ENCODE results near the gene SLC9A8.
"Not testable (repeated sequence)": the region's sequence is repeated elsewhere in the genome, so short reads cannot be mapped to it uniquely, and the experiment has no call there.

Gene SLC9A8

DNA sequence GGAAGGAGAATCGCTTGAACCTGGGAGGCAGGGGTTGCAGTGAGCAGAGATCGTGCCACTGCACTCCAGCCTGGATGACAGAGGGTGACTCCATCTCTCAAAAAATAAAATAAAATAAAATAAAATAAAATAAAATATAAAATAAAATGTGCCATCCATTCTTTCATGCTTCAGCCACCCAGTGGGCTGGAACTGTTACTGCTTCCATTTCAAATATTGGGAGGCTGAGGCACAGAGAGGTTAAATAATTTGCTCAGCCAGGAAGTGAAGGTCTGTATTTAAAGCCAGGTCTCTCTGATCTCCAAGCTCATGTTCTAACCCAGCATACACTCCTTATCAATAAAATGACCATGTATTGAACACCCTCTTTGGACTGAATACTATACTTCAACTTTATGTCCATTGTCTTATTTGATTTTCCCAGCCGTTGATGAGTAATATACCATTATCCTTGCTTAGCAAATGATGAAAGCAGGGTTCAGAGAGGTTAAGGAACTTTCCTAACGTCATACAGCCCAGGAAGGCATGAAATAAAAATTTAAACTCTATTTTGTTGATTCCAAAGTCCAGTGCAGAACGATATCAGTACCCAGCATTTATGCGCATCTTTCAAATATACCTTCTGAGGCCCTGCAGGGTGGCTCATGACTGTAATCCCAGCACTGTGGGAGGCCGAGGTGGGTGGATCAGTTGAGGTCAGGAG lies 25.8 kb upstream of the SLC9A8 start:
- DNase-seq (ENCODE audit: low read depth), result no peak

DNA sequence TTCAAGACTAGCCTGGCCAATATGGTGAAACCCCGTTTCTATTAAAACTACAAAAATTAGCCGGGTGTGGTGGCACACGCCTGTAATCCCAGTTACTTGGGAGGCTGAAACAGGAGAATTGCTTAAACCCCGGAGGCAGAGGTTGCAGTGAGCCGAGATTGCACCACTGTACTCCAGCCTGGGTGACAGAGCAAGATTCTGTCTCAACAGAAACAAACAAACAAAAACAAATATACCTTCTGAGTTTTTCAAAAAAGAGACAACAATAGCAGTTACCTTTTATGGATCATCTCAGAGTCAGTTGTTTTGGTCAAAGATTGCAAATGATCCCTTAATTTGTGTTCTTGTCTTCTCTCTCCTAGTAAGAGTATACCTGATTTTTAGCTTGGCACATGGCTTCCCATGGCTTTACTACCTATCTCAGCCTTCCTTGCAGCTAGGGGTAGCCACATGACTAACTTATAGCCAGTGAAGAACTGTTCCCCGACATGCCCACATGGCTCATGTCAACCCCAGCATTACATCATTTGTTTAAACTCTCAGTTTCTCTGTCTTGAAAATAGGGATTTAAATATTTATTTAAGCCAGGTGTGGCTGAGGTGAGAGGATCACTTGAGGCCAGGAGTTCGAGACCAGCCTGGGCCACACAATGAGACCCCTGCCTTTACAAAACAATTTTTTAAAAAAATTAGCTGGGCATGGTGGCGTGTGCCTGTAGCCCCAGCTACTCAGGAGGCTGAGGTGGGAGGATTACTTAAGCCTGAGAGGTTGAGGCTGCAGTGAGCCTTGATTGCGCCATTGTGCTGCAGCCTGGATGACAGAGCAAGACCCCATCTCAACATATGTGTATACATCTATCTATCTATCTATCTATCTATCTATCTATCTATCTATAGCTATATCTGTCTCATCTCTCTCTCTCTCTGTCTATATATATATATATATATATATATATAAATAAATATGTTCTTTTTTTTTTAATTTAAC lies 25.0 kb upstream of the SLC9A8 start:
- no peak for DNase-seq (ENCODE audit: low read depth)

DNA sequence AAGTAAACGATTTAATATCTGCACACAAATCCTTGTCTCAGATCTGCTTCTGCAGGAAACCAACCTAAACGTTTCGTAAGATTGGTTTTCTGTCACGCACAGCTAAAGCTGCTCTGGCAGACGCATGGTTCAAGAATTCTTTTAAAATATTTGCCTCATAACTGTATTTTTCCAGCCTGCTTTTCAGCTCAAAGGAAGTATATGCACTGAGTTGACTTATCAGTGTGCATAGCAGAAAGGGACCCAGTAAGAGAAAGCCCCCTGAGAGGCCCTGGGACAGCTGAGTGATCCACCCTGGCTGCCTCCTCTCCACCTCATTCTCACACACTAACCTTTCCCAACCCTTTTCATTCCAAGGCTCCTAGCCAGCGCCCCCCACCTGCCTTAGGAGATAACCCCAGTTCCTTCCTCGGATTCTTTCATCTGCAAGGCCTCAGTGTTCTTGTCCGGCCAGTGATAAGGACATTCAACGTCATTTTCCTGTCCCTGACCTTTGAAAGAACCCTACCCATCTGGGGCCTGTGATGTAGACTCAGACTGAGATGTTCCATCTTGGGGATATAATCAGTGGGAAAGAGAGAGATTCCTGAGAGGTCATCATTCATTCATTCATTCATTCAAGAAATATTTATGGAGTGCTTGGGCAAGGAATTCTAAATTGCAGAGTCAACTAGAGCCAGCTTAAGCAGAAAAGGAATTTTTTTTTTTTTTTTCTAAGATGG lies 22.4 kb upstream of the SLC9A8 start:
- peak; percentile 64 for DNase-seq (ENCODE audit: low read depth)

DNA sequence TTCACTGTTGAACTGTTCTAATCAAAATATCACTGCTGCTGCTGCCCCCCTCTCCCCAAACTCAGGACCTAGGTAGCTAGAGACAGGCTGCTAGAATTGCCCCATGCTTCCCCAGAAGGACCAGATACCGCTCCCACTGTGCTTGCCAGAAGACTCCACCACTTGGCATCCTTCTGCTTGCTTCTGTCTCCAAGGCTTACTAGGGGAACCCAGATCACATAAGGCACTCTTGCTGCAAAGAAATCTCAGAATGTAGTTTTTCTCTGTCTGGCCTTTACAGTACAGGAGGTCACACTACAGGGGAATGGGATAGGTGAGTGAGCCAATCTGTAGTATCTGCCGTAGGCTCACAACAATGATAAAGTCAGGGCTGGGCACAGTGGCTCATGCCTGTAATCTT lies 21.5 kb upstream of the SLC9A8 start:
- no peak for DNase-seq (ENCODE audit: low read depth)

DNA sequence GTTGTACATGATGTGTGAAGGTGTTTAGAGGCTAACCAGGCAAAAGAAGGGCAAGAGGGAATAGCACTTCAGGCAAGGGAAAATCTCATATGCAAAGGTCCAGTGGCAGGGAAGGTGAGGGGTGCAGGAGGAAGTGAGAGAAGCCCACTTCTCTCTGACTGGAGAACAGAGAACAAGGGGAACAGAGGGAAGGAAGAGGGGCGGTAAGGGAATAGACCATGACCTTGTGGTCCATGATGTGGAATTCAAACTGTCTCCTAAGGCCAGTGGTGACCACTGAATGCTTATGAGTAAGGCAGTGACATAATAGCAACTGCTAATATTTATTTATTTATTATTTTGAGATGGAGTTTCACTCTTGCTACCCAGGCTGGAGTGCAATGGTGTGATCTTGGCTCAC lies 20.6 kb upstream of the SLC9A8 start:
- no peak for DNase-seq (ENCODE audit: low read depth)

DNA sequence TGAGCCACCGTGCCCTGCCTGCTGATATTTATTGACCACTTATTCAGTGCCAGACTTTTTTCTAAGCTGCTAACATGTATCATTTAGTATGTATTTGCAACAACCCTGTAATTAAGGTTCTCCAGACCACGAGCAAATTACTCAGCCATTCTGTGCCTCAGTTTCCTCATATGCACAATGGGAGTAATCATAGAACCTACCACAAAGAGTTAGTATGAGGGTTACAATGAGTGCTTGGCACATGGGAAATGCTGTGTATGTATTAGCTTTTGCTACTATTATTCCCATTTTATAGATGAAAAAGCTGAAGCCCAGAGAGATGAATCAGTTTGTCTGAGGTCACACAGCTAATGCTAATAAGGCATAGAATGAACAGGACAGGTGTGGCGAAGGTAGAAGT lies 20.0 kb upstream of the SLC9A8 start:
- no peak for DNase-seq (ENCODE audit: low read depth)

DNA sequence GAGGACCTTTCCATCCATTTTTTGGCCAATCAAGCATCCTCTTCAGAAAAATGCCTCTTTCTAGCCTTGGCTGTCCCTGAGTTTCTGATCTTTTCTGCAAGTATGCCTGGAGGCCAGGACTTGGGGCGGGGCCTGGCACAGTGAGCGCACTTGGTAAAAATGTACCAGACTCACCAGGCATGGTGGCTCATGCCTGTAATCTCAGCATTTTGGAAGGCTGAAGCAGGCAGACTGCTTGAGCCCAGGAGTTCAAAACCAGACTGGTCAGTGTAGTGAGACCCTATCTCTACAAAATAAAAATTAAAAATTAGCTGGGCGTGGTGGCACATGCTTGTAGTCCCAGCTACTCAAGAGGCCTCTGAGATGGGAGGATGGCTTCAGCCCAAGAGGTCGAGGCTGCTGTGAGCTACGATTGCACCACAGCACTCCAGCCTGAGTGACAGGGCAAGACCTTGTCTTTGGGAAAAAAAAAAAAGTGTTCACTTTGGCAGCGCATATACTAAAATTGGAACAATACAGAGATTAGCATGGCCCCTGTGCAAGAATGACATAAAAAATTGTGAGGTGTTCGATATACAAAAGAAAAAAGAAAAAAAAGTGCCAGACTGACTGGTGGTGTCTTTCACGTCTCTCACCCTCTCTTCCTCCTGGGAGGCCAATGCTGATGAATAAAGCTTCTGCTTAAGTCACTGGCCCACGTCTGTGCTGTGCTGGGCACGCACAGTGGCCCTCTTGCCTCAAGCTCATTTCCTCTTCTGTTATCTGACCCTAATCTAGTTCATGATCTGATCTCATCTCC lies 18.1 kb upstream of the SLC9A8 start:
- no peak for DNase-seq (ENCODE audit: low read depth)

DNA sequence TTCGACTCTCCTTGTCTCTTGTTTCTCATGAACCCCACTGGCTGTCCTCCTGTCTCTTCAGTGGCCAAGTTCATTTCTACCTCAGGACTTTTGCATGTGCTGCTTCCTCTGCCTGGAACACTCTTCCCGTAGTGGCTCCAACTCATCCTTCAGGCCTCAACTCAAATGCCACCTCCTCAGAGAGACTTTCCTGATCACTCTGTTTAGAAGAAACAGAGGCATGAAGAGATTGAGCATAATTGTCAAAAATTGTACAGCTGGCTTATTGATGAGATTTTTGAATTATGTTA lies 17.5 kb upstream of the SLC9A8 start:
- no peak for DNase-seq (ENCODE audit: low read depth)

DNA sequence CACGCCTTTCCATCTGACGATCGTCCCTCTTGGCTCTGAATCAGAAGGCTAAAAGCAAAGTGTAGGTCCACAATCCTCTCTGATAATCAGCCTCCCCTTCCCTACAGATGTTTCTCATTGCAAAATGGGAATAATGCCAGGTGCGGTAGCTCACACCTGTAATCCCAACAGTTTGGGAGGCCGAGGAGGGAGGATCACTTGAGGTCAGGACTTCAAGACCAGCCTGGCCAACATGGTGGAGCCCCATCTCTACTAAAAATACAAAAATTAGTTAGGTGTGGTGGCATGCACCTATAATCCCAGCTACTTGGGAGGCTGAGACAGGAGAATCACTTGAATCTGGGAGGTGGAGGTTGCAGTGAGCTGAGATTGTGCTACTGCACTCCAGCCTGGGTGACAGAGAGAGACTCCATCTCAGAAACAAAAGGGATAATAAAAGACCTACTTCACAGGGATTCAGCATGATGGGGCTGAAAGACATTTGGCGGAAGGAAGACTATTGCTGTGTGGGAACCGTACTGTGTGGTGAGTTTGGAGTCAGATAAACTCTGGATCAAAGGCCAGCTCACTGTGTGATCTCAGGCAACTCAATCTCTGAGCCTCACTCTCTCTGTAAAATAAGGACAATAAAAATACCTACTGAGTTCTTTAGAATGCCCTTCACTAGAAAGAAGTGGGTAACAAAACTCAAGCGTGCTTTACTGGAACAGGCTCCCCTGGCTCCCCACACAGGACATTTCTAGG lies 15.9 kb upstream of the SLC9A8 start:
- DNase-seq (ENCODE audit: low read depth), result no peak

DNA sequence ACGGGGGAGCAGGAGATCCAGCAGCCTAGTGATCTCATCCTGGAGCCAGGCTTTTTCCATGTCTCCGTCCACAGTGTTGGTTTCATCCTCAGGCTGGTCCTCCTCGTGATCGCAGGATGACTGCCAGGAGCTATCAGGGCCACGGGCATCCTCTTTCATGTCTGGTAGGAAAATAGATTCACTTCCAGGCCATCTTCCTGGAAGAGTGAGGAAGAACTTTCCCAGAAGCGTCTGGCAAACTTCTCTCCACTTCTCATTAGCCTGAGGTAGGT lies 15.3 kb upstream of the SLC9A8 start:
- no peak for DNase-seq (ENCODE audit: low read depth)

DNA sequence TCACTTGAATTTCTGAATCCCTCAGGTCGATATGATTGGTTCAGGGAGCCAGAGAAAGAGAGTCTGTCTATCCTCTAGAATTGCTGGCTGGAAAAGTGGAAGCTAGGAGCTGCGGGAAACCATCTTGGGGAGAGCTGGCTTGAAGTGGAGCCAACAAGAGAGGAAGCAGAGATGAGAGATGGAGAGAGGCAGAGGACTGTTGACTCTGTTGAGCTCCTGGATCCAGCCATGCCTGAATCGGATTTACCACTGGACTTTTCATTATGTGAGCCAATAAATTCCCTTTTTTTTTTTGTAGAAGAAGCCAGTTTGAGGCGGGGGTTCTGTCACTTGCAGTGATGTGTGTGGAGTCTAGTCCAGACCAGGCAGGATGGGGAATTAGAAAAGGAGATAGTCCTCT lies 13.9 kb upstream of the SLC9A8 start:
- DNase-seq (ENCODE audit: low read depth), result no peak

DNA sequence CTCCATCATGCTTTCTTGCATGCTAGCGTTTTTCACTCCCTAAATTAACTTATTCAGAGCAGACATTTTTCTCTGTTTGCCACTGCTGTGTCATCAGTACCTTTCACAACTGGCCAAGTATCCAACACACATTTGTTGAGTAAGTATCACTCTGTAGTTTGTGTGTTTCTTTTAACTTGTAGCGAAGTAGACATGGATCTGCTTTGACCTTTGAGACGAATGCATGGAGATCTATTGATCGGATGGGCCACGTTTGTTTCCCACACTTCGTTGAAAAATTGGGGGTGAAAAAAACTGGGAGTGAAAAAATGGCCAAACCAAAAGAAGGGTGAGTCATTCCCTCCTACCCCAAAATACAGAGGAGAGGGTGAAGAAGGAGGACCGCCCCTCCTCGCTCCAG lies 12.9 kb upstream of the SLC9A8 start:
- no peak for DNase-seq (ENCODE audit: low read depth)

DNA sequence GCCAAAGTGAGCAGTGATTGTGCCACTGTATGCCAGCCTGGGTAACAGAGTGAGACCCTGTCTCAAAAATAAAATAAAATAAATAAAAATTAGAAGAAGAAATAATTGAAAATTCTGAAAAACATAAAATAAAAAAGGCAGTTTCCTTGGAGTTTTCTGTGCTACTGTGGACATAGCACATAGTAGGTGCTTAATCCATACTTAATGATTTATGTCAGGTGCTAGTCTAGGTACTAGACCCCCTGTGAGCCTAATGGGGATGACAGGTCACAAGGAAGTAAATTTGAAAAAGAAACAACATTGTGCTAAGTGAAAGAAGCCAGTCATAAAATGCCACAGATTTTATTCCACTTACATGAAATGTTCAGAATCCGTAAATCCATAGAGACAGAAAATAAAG lies 9.2 kb upstream of the SLC9A8 start:
- no peak for DNase-seq (ENCODE audit: low read depth)

DNA sequence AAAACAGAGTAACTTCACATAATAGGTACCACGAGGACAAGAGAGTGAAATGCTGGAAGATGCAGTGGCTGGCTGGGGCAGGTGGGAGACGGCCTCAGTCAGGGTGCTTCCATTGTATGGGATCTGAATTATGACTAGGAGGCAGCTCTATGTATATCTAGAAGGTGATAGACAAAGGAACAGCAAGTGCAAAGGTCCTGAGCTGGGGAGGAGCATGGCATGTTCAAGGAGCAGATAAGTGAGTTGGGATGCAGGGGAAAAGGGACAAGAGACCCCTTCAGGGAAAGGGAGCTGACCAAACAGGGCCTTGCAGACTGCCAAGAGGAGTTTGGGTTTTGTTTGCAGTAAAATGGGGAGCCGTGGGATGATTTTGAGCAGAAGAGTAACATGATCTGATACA lies 8.3 kb upstream of the SLC9A8 start:
- DNase-seq (ENCODE audit: low read depth), result no peak

DNA sequence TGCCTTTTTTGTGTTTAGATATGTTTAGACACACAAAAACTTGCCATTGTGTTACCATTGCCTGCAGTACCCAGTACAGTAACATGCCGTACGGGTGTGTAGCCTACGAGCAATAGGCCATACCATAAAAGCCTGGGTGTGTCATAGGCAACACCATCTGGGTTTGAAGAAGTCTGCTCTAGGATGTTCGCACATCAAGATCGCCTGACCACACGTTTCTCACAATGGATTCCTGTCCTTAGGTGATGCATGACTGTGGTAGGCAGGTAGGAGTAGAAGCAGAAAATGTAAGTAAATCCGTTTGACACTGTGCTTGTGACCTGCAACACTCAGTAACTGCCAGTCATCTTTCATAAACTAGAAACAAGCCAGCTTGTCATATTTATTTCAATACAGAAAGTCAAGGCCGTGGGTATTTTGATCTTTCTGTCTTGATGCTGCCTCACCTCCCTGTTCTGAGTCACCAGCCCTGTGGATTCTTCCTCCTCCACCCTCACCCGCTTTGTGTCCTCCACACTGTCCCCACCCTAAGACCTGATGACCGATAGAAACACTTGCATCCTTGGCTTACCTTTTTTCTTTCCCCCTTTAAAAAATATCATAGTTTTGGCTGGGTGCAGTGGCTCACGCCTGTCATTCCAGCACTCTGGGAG lies 7.3 kb upstream of the SLC9A8 start:
- not testable (repeated sequence) for DNase-seq (ENCODE audit: low read depth)

DNA sequence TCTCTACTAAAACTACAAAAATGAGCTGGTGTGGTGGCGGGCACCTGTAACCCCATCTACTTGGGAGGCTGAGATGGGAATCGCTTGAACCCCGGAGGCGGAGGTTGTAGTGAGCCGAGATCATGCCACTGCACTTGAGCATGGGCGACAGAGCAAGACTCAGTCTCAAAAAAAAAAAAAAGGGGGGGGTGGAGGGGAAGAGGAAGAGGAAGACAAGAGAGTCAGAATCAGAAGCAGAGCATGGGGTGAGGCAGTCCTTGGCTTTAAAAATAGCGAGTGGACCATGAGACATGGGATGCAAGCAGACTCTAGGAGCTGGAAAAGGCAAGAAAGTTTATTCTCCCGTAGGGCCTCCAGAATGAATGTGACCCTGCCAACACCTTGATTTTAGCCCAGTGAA lies 3.9 kb upstream of the SLC9A8 start:
- DNase-seq (ENCODE audit: low read depth), result no peak

DNA sequence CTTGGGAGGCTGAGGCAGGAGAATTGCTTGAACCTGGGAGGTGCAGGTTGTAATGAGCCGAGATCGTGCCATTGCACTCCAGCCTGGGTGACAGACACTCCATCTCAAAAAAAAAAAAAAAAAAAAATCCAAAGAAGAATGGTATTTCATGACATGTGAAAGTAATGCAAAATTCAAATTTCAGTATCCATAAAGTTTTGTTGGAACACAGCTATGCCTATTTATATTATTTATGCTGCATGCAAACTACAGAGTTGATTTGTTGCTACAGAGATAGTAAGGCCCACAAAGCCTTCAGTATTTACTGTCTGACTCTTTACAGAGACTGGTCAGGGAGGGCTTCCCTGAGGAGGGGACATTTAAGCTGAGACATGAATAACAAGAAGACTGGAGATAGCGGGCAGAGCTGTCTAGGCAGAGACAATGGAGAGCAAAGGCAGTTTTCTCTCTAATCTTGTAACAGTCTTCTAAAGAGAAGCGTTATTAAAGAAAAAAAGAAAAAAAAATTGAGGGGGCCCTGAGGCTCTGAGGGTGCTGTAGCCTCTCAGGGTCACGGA lies 2.7 kb upstream of the SLC9A8 start:
- DNase-seq (ENCODE audit: low read depth), result no peak

DNA sequence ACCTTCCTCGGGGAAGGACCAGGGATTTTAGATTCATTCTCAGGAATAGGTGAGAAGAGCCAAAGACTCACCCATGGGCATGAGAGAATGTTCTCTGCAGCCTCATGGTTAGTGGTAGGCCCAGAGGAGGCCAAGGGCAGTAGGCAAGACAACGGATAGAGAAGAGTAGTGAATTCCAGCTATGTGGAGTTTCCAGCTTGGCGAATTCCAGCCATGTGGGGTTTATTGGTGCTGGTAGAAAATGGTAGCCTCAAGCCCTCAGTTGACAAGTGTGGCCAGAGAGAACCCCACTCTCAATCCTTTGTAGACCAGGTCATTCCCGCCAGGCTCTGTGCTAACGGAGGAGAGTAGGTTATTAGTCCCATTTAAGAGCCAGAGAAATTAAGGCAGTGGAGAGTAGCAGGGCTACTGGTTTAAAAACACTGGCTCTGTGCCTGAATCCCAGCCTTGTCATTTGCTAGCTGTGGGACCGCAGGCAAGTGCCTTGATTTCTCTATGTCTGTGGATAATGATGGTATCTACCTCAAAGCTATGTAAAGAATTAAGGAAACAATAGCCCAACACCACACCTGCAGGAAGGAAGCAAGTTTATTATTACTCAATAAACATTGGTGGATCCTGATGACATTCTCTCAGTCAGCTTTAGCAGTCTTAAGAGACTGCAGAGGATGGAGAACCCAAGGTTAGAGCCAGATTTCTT lies 2.0 kb upstream of the SLC9A8 start:
- DNase-seq (ENCODE audit: low read depth), result no peak

DNA sequence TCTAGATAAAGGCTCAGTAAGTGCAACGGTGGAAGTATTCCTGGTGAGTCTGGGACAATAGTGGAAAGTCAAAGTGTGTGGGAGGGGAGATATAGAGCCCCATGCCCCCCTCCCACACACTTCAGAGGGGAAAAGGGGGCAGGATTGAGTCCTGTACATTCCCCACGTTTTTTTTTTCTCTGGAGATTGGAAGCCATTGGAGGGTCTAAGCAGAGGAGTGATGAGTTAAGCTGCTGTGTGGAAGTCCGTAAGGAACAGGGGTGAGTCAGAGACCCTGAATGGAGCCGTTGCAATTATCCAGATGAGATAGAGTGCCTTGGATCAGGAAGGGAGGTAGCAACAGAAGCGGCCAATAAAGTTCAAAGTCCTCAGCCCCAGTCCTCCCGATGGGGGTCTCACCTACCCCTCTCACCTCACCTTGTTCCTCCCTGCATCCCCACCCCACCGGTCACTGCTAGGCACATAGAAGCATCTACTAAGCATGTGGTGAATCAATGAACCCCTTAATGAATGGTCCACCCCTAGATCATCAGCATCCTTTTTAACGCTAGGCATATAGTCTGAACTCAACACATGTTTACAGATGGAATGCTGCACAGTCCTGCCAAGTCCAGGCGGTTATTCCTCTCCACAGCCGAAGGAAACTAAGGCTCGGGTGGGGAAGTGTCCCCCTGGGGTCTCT lies 662 bp upstream of the SLC9A8 start:
- DNase-seq (ENCODE audit: low read depth), result no peak

Data from GM04504 (cell line).